Body of pancreas (tissue), 4 donors: ENCODE results near the gene COTL1.
"Not testable (repeated sequence)": the region's sequence is repeated elsewhere in the genome, so short reads cannot be mapped to it uniquely, and the experiment has no call there.

Experiments used
- CTCF ChIP-seq, 7 experiments: fragments of 450-650 bp in 4 of 7; fragments of 200-600 bp in 3 of 7; sonication (generic) in 3 of 7; IDR thresholded peaks; one replicate each; pipeline ENCODE4 v1.5.1; 2016 to 2019; ENCODE audit warnings: antibody characterized with exemption in 7 of 7
- POLR2A ChIP-seq, 3 donors: fragments of 450-650 bp; IDR thresholded peaks; one replicate each; pipeline ENCODE4 v1.6.1; 2016; ENCODE audit warnings: antibody characterized with exemption in 3 of 3, mild to moderate bottlenecking in 2 of 3

DNA sequence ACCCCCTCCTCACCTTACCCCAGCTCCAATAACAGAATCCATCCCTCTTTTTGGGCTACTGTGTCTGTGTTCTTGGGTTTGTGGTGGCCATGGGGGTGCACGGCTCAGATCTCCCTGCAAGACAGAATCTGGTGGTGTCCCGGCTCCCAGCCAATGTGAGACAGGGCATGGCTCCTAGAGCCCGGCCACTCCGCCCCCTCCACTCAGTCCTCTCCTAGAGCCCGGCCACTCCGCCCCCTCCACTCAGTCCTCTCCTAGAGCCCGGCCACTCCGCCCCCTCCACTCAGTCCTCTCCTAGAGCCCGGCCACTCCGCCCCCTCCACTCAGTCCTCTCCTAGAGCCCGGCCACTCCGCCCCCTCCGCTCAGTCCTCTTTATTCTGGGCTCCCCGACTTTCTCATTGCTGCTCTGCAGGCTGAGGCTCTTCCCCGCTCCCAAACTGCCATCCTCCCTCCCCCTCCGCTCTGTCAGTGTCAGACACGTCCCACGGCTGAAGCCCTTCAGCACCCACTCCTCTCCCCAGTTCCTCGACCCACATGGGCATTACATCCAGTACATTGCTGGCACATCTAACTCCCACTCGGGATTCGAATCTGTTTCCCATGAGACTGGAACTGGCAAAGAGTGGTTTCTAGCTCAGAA, 92.8 kb downstream of the COTL1 start:
- not testable (repeated sequence) for TF ChIP-seq CTCF, POLR2A (IDR thresholded peaks at IDR 0.05)
